ENCODE results near the gene TNC. TPM values are rescaled to one million over a fixed set of nuclear protein-coding genes. Genes with fewer than 3 reads are reported as not detected.
A peak's percentile ranks its signal among the peaks of the same experiment; 100 is the strongest.

Gene TNC
- total and polyA plus RNA-seq, 10 of the 15 experiments (the other 5 are each of a cell fraction or from before 2014, with no cell fraction given): 0.05 to 4.2 (median 0.14) TPM

DNA sequence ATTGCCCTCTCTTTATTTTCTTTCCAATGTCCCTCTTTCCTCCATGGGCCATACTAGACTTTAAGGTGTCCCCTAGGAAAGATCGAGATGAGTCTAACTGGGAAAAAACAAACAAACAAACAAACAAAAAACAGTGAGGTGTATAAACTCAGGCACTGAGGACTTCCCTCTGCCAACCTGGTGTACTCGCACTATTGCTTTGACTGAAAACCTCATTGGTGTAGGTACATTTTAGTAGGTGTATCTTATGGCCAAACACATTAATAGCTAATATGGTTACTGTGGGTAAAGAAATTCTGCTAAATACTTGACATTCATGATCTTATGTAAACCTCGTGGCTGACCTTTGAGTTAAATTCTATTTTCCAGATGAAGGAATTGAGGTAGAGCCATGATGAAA, 74.3 kb downstream of the TNC start (continued):
- no peak for TF ChIP-seq ZSCAN29 (IDR thresholded peaks at IDR 0.05)
- TF ChIP-seq NFXL1 (IDR thresholded peaks at IDR 0.05; ENCODE audit: borderline replicate concordance): no peak
- TF ChIP-seq E2F8 (IDR thresholded peaks at IDR 0.05; ENCODE audit: low read depth, partially characterized antibody): no peak

DNA sequence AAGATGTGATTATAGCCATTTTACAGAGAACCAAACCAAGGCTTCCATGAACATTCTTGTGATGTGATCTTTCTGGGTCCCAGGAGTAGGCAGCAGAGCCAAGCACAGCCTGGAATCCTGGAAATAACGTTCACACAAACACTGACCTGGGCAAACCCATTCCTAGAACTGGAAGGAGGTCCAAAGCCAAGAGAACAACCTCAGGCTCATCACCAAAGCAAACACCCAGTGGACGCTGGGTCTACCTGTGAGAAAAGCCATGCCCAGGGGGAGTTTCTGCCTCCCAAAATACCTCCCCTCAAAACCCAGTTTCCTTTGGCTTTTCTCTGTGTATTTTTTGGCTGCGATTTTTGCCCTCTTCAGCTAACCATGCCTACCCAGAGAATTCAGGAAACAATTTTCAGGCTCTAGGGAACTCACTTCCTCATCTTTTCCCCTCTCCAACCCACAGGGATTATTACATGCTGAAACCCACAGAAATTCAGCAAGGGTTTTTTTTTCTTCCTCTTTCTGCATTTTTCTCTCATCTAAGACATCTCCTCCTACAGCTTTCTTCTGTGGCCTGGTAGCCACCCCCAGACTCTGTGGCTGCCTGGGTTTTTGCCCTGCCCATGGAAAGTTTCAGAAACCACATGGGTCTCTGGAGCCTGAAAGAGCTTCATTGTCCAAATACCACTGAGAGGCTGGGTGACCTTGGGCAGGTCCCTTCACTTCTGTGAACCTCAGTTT, 75.0 kb downstream of the TNC start:
- DNase-seq (ENCODE audit: low read depth, low spot score) (peak; percentile 5), ATAC-seq (peak; percentile 84), FAIRE-seq (no peak)
- no peak overlapping the region for H3K4me2 ChIP-seq (ENCODE audit: control insufficient read depth, insufficient read depth)
- WGBS (ENCODE audit: insufficient coverage, insufficient replicate concordance, low lambda C conversion rate, missing lambda C conversion rate): 13% methylated on average over 3 of the region's 3 CpGs
- no peak overlapping the region for H2AFZ ChIP-seq (ENCODE audit: control insufficient read depth, low read depth, low read length)
- SMC1A ChIA-PET (ENCODE audit: uncharacterized antibody, unreplicated experiment): no interaction called here
- H3K9me3 ChIP-seq (replicated peaks; ENCODE audit: control insufficient read depth, insufficient read depth, low read length): no peaks in the 10 kb centered on the region; the same call in 2 of the 3 replicates
- intact Hi-C loops (cut with micrococcal nuclease; ENCODE audit: unreplicated experiment): no loop called here
- H3K4me1 ChIP-seq (ENCODE audit: control insufficient read depth, insufficient read depth, low read length): peaks cover 3% of the 10 kb centered on the region; the same call in 1 of the 2 replicates
- in situ Hi-C loops (cut with MboI): no loop called here
- no peak overlapping the region for H3K4me3 ChIP-seq
- POLR2A ChIA-PET: no interaction called here
- H3K27ac ChIP-seq (ENCODE audit: control insufficient read depth, insufficient read depth): no peak overlapping the region
- H3K79me2 ChIP-seq (ENCODE audit: control insufficient read depth, insufficient read depth, low read length): no peaks in the 10 kb centered on the region
- peaks cover 0 to under 1% of the 10 kb centered on the region in 2 experiments; a peak in 1 of 4 replicates for H3K27me3 ChIP-seq (replicated peaks in 1 of 2; ENCODE audit: control insufficient read depth in 2 of 2, insufficient read depth in 2 of 2, low read length in 1 of 2)
- RAD21 ChIA-PET (ENCODE audit: unreplicated experiment): interaction anchor here (0.7 to 1.7 kb wide), 3 partner anchors 22 to 164 kb away, joined by 3 read pairs; no protein-coding TSS in a partner anchor
- no TSS peak for BruUV-seq (replicated peaks)
- CTCF ChIA-PET: interaction anchor here (0.8 kb wide), 1 partner anchor 19 kb away, joined by 3 read pairs; no protein-coding TSS in a partner anchor
- H3K9ac ChIP-seq (ENCODE audit: control insufficient read depth, insufficient read depth, low read length): no peak overlapping the region
- no peaks in the 10 kb centered on the region for H4K20me1 ChIP-seq (ENCODE audit: control insufficient read depth, insufficient read depth)
- H3K36me3 ChIP-seq (ENCODE audit: control insufficient read depth in 2 of 2, insufficient read depth in 2 of 2, low read length in 1 of 2): no peaks in the 10 kb centered on the region
- TF ChIP-seq RUNX3 (IDR thresholded peaks at IDR 0.05; ENCODE audit: low read length) (peak; percentile 90), BHLHE40 (IDR thresholded peaks at IDR 0.05; ENCODE audit: borderline replicate concordance in 1 of 2, low read depth in 2 of 2, low read length in 1 of 2) (0 out of 4 replicates have a peak, but pooled peaks of 1 of the 2 experiments have one; percentile 13), PAX5 (IDR thresholded peaks at IDR 0.05; ENCODE audit: borderline replicate concordance, low read depth, low read length) (peak; percentile 16; the same call in 1 of the 2 replicates), BCL11A (IDR thresholded peaks at IDR 0.05; ENCODE audit: low read depth, low read length) (peak; percentile 12; the same call in 1 of the 2 replicates)
- TF ChIP-seq, protein P1, sequence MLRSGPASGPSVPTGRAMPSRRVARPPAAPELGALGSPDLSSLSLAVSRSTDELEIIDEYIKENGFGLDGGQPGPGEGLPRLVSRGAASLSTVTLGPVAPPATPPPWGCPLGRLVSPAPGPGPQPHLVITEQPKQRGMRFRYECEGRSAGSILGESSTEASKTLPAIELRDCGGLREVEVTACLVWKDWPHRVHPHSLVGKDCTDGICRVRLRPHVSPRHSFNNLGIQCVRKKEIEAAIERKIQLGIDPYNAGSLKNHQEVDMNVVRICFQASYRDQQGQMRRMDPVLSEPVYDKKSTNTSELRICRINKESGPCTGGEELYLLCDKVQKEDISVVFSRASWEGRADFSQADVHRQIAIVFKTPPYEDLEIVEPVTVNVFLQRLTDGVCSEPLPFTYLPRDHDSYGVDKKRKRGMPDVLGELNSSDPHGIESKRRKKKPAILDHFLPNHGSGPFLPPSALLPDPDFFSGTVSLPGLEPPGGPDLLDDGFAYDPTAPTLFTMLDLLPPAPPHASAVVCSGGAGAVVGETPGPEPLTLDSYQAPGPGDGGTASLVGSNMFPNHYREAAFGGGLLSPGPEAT (IDR thresholded peaks at IDR 0.05; ENCODE audit: low read depth): peak; percentile 68; the same call in 1 of the 2 replicates
- TF ChIP-seq, protein P2, sequence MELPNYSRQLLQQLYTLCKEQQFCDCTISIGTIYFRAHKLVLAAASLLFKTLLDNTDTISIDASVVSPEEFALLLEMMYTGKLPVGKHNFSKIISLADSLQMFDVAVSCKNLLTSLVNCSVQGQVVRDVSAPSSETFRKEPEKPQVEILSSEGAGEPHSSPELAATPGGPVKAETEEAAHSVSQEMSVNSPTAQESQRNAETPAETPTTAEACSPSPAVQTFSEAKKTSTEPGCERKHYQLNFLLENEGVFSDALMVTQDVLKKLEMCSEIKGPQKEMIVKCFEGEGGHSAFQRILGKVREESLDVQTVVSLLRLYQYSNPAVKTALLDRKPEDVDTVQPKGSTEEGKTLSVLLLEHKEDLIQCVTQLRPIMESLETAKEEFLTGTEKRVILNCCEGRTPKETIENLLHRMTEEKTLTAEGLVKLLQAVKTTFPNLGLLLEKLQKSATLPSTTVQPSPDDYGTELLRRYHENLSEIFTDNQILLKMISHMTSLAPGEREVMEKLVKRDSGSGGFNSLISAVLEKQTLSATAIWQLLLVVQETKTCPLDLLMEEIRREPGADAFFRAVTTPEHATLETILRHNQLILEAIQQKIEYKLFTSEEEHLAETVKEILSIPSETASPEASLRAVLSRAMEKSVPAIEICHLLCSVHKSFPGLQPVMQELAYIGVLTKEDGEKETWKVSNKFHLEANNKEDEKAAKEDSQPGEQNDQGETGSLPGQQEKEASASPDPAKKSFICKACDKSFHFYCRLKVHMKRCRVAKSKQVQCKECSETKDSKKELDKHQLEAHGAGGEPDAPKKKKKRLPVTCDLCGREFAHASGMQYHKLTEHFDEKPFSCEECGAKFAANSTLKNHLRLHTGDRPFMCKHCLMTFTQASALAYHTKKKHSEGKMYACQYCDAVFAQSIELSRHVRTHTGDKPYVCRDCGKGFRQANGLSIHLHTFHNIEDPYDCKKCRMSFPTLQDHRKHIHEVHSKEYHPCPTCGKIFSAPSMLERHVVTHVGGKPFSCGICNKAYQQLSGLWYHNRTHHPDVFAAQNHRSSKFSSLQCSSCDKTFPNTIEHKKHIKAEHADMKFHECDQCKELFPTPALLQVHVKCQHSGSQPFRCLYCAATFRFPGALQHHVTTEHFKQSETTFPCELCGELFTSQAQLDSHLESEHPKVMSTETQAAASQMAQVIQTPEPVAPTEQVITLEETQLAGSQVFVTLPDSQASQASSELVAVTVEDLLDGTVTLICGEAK (IDR thresholded peaks at IDR 0.05; ENCODE audit: borderline replicate concordance): no peak
- TF ChIP-seq, protein P3, sequence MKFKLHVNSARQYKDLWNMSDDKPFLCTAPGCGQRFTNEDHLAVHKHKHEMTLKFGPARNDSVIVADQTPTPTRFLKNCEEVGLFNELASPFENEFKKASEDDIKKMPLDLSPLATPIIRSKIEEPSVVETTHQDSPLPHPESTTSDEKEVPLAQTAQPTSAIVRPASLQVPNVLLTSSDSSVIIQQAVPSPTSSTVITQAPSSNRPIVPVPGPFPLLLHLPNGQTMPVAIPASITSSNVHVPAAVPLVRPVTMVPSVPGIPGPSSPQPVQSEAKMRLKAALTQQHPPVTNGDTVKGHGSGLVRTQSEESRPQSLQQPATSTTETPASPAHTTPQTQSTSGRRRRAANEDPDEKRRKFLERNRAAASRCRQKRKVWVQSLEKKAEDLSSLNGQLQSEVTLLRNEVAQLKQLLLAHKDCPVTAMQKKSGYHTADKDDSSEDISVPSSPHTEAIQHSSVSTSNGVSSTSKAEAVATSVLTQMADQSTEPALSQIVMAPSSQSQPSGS (IDR thresholded peaks at IDR 0.05; ENCODE audit: low read length): peak; percentile 31; the same call in 1 of the 2 replicates
